ENCODE measurements around the gene ZNF511.

The ZNF511 gene

GRCh38 chr10:133353988-133354605 is 45.4 kb downstream of the ZNF511 start:
- Histone ChIP-seq H2AK5ac (ENCODE audit: low read depth, low read length) (no peak overlapping the region), H2BK15ac (ENCODE audit: low read length) (no peak overlapping the region), H3K4me2 (ENCODE audit: insufficient read depth, low read length, poor library complexity, severe bottlenecking) (no peak overlapping the region), H2BK120ac (ENCODE audit: low read depth, low read length) (no peak overlapping the region), H3K4me1 (ENCODE audit: control insufficient read depth in 2 of 2, insufficient read depth in 1 of 2, low read depth in 1 of 2, low read length in 2 of 2) (peaks cover 0 to 9% of the 10 kb centered on the region in 2 donors), H3K9ac (ENCODE audit: low read depth, low read length, poor library complexity) (no peak overlapping the region), H3K23ac (ENCODE audit: low read depth, low read length, poor library complexity) (no peak overlapping the region), H3K79me1 (ENCODE audit: low read depth, low read length) (peaks cover 13% of the 10 kb centered on the region), H3K18ac (ENCODE audit: low read length) (no peak overlapping the region), H3K4me3 (ENCODE audit: low read length in 2 of 2) (no peak overlapping the region), H3K14ac (ENCODE audit: low read length) (no peak overlapping the region), H3K27me3 (ENCODE audit: control insufficient read depth in 3 of 3, insufficient read depth in 3 of 3, low read depth in 1 of 3, low read length in 3 of 3) (peaks cover 0 to 2% (median 0%) of the 10 kb centered on the region in 3 experiments), H3K4ac (ENCODE audit: low read length) (no peak overlapping the region), H2AFZ (ENCODE audit: low read length) (no peak overlapping the region), H4K8ac (ENCODE audit: low read depth, low read length) (no peak overlapping the region), H3K36me3 (replicated peaks in 1 of 2; ENCODE audit: control insufficient read depth in 2 of 2, insufficient read depth in 2 of 2, low read length in 2 of 2) (peaks cover 0 to 4% of the 10 kb centered on the region in 2 donors), H3K27ac (replicated peaks; ENCODE audit: low read length) (no peak overlapping the region), H4K91ac (ENCODE audit: low read depth, low read length, poor library complexity) (no peak overlapping the region), H2BK12ac (ENCODE audit: low read length) (no peak overlapping the region), H2BK5ac (ENCODE audit: low read length) (no peak overlapping the region), H3K9me3 (replicated peaks in 1 of 2; ENCODE audit: control insufficient read depth in 2 of 2, insufficient read depth in 1 of 2, low read depth in 1 of 2, low read length in 2 of 2) (peaks cover 0 to 4% of the 10 kb centered on the region in 2 donors)
- DNase-seq (ENCODE audit: low spot score) = no peak
- no CpG with 5 or more reads among the region's 16 CpGs for WGBS, 2 donors (ENCODE audit: extremely low coverage in 2 of 2, insufficient read length in 2 of 2, insufficient replicate concordance in 1 of 2)

DNA sequence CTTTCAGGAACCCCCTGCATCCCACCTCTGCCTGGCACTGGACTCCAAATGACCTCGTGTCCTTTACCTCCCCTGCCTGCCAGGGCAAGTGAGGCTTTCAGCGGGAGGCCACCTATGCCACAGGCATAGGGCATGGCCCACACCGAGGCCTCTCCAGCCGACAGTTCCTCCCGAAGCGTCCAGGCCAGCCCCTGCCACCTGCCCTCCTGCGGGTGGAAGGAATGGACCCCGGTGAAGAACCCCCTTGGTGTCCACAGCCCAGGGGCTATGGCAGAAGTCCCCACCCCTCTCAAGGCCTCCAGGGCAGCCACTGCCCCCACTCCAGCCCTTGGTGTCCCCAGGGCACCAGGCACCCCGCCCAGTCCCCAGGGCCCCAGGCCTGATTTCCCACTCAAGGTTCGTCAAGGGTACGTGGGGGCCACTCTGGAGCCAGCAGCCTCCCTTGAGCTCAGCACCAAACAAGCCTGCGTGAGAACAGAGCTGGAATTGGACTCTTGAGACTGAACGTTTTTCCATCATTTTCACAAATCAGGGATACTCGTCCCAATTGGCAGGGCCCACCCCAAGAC is 46.0 kb downstream of the ZNF511 start:
- Histone ChIP-seq H2BK15ac (ENCODE audit: low read length) (no peak overlapping the region), H3K79me1 (ENCODE audit: low read depth, low read length) (peaks cover 13% of the 10 kb centered on the region), H3K27me3 (ENCODE audit: control insufficient read depth in 3 of 3, insufficient read depth in 3 of 3, low read depth in 1 of 3, low read length in 3 of 3) (peaks cover 0 to 2% (median 0%) of the 10 kb centered on the region in 3 experiments), H2BK12ac (ENCODE audit: low read length) (no peak overlapping the region), H3K9me3 (replicated peaks in 1 of 2; ENCODE audit: control insufficient read depth in 2 of 2, insufficient read depth in 1 of 2, low read depth in 1 of 2, low read length in 2 of 2) (peaks cover 0 to 2% of the 10 kb centered on the region in 2 donors), H3K14ac (ENCODE audit: low read length) (peak overlapping the region; percentile 56), H3K18ac (ENCODE audit: low read length) (no peak overlapping the region), H3K4me3 (ENCODE audit: low read length in 2 of 2) (no peak overlapping the region), H3K4ac (ENCODE audit: low read length) (no peak overlapping the region), H2BK5ac (ENCODE audit: low read length) (no peak overlapping the region), H3K9ac (ENCODE audit: low read depth, low read length, poor library complexity) (no peak overlapping the region), H2AFZ (ENCODE audit: low read length) (no peak overlapping the region), H3K36me3 (replicated peaks in 1 of 2; ENCODE audit: control insufficient read depth in 2 of 2, insufficient read depth in 2 of 2, low read length in 2 of 2) (peaks cover 0 to 4% of the 10 kb centered on the region in 2 donors), H4K8ac (ENCODE audit: low read depth, low read length) (no peak overlapping the region), H3K4me1 (ENCODE audit: control insufficient read depth in 2 of 2, insufficient read depth in 1 of 2, low read depth in 1 of 2, low read length in 2 of 2) (peaks cover 0 to 6% of the 10 kb centered on the region in 2 donors), H3K4me2 (ENCODE audit: insufficient read depth, low read length, poor library complexity, severe bottlenecking) (no peak overlapping the region), H2BK120ac (ENCODE audit: low read depth, low read length) (no peak overlapping the region), H2AK5ac (ENCODE audit: low read depth, low read length) (no peak overlapping the region), H4K91ac (ENCODE audit: low read depth, low read length, poor library complexity) (no peak overlapping the region), H3K23ac (ENCODE audit: low read depth, low read length, poor library complexity) (no peak overlapping the region), H3K27ac (replicated peaks; ENCODE audit: low read length) (no peak overlapping the region)
- no CpG with 5 or more reads among the region's 14 CpGs for WGBS, 2 donors (ENCODE audit: extremely low coverage in 2 of 2, insufficient read length in 2 of 2, insufficient replicate concordance in 1 of 2)
- DNase-seq (ENCODE audit: low spot score) = no peak

DNA sequence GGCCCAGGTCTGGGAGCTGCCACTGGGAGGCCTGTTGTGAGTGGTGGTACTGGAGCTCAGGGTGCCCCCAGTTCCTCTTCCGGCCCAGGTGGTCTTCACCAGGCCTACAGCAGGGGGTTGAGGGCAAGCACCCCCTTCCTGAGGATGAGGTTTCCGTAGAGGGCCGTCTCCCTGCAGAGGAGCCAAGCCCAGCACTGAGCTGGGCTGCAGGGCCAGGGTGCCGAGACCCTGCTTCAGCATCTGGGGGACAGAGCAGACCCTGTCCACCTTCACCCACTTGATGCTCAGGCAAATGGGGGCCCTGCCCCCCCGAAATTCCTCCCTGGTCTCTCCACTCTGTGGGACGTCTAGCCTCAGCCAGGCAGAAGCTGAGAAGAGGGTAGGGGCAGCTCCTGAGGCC is 46.6 kb downstream of the ZNF511 start:
- no peak for DNase-seq (ENCODE audit: low spot score)
- WGBS, 2 donors (ENCODE audit: extremely low coverage in 2 of 2, insufficient read length in 2 of 2, insufficient replicate concordance in 1 of 2) = no CpG with 5 or more reads among the region's 6 CpGs
- no peak overlapping the region for H3K4me2 ChIP-seq (ENCODE audit: insufficient read depth, low read length, poor library complexity, severe bottlenecking)

DNA sequence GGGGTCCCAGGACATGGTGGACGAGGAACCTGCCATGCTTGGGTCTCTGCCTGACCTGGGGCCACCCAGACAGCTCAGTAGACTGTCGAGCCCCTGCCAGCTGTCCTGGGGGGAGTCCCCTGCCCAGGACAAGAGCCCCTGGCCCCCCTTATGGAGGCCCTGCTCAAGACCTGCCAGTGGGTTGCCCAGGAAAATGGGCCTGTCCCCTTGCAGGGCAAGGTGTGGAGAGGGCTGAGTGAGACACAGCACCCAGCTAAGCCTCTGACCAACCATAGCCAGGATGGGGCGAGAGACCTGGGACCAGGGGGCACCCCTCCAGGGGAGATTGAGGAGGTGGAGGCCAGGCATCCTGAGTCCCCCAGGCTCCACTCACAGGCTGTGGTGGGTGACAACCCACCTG is 47.3 kb downstream of the ZNF511 start:
- Histone ChIP-seq H2AFZ (ENCODE audit: low read length) (no peak overlapping the region), H3K27me3 (ENCODE audit: control insufficient read depth in 3 of 3, insufficient read depth in 3 of 3, low read depth in 1 of 3, low read length in 3 of 3) (peaks cover 0 to 2% (median 0%) of the 10 kb centered on the region in 3 experiments), H3K23ac (ENCODE audit: low read depth, low read length, poor library complexity) (no peak overlapping the region), H2BK12ac (ENCODE audit: low read length) (no peak overlapping the region), H3K4me2 (ENCODE audit: insufficient read depth, low read length, poor library complexity, severe bottlenecking) (no peak overlapping the region), H3K79me1 (ENCODE audit: low read depth, low read length) (peaks cover 9% of the 10 kb centered on the region), H2AK5ac (ENCODE audit: low read depth, low read length) (no peak overlapping the region), H4K91ac (ENCODE audit: low read depth, low read length, poor library complexity) (no peak overlapping the region), H3K9ac (ENCODE audit: low read depth, low read length, poor library complexity) (peak overlapping the region; percentile 70), H2BK15ac (ENCODE audit: low read length) (no peak overlapping the region), H4K8ac (ENCODE audit: low read depth, low read length) (peak overlapping the region; percentile 65), H2BK5ac (ENCODE audit: low read length) (no peak overlapping the region), H3K4me3 (ENCODE audit: low read length in 2 of 2) (no peak overlapping the region), H3K27ac (replicated peaks; ENCODE audit: low read length) (no peak overlapping the region), H3K4ac (ENCODE audit: low read length) (no peak overlapping the region), H2BK120ac (ENCODE audit: low read depth, low read length) (no peak overlapping the region), H3K14ac (ENCODE audit: low read length) (peak overlapping the region; percentile 38), H3K18ac (ENCODE audit: low read length) (no peak overlapping the region), H3K4me1 (ENCODE audit: control insufficient read depth in 2 of 2, insufficient read depth in 1 of 2, low read depth in 1 of 2, low read length in 2 of 2) (peaks cover 0 to 6% of the 10 kb centered on the region in 2 donors), H3K9me3 (replicated peaks in 1 of 2; ENCODE audit: control insufficient read depth in 2 of 2, insufficient read depth in 1 of 2, low read depth in 1 of 2, low read length in 2 of 2) (no peaks in the 10 kb centered on the region), H3K36me3 (replicated peaks in 1 of 2; ENCODE audit: control insufficient read depth in 2 of 2, insufficient read depth in 2 of 2, low read length in 2 of 2) (peaks cover 0 to 4% of the 10 kb centered on the region in 2 donors)
- no CpG with 5 or more reads among the region's 3 CpGs for WGBS, 2 donors (ENCODE audit: extremely low coverage in 2 of 2, insufficient read length in 2 of 2, insufficient replicate concordance in 1 of 2)
- DNase-seq (ENCODE audit: low spot score) = no peak

More for the DNA sequence above, 46.6 kb downstream of the ZNF511 start:
- peaks cover 13% of the 10 kb centered on the region for H3K79me1 ChIP-seq (ENCODE audit: low read depth, low read length)
- peaks cover 0 to 2% (median 0%) of the 10 kb centered on the region in 3 experiments for H3K27me3 ChIP-seq (ENCODE audit: control insufficient read depth in 3 of 3, insufficient read depth in 3 of 3, low read depth in 1 of 3, low read length in 3 of 3)
- H3K4ac ChIP-seq (ENCODE audit: low read length) = no peak overlapping the region
- no peak overlapping the region for H2BK5ac ChIP-seq (ENCODE audit: low read length)
- no peak overlapping the region for H4K8ac ChIP-seq (ENCODE audit: low read depth, low read length)
- no peak overlapping the region for H2AFZ ChIP-seq (ENCODE audit: low read length)
- no peaks in the 10 kb centered on the region for H3K9me3 ChIP-seq (replicated peaks in 1 of 2; ENCODE audit: control insufficient read depth in 2 of 2, insufficient read depth in 1 of 2, low read depth in 1 of 2, low read length in 2 of 2)
- H2AK5ac ChIP-seq (ENCODE audit: low read depth, low read length) = no peak overlapping the region
- H2BK12ac ChIP-seq (ENCODE audit: low read length) = no peak overlapping the region
- peaks cover 0 to 6% of the 10 kb centered on the region in 2 donors for H3K4me1 ChIP-seq (ENCODE audit: control insufficient read depth in 2 of 2, insufficient read depth in 1 of 2, low read depth in 1 of 2, low read length in 2 of 2)
- no peak overlapping the region for H3K9ac ChIP-seq (ENCODE audit: low read depth, low read length, poor library complexity)
- no peak overlapping the region for H3K27ac ChIP-seq (replicated peaks; ENCODE audit: low read length)
- peaks cover 0 to 4% of the 10 kb centered on the region in 2 donors for H3K36me3 ChIP-seq (replicated peaks in 1 of 2; ENCODE audit: control insufficient read depth in 2 of 2, insufficient read depth in 2 of 2, low read length in 2 of 2)
- H2BK120ac ChIP-seq (ENCODE audit: low read depth, low read length) = no peak overlapping the region
- H2BK15ac ChIP-seq (ENCODE audit: low read length) = no peak overlapping the region
- H3K14ac ChIP-seq (ENCODE audit: low read length) = no peak overlapping the region
- H4K91ac ChIP-seq (ENCODE audit: low read depth, low read length, poor library complexity) = no peak overlapping the region
- H3K23ac ChIP-seq (ENCODE audit: low read depth, low read length, poor library complexity) = no peak overlapping the region
- no peak overlapping the region for H3K4me3 ChIP-seq (ENCODE audit: low read length in 2 of 2)
- H3K18ac ChIP-seq (ENCODE audit: low read length) = no peak overlapping the region

All from neuronal stem cell (in vitro differentiated cells).